HepG2 (cell line): ENCODE data around the gene UXS1. TPM values are rescaled to one million over a fixed set of nuclear protein-coding genes. Genes with fewer than 3 reads are reported as not detected.

Experiments used
- EHMT2 ChIP-seq: fragments of 200-600 bp; sonication (generic); IDR thresholded peaks from 2 replicates; pipeline ENCODE4 v1.7.0; 2017; ENCODE audit warnings: antibody characterized with exemption, low read depth, low read length, borderline replicate concordance
- ERF ChIP-seq: IDR thresholded peaks from 2 replicates; pipeline ENCODE4 v1.6.1; 2018; ENCODE audit warnings: missing biosample characterization, missing genetic modification reagents
- FOXK1 ChIP-seq: sonication (generic); formaldehyde crosslinking; IDR thresholded peaks from 2 replicates; pipeline ENCODE4 v1.4.0; 2020; ENCODE audit warnings: low read depth, missing genetic modification reagents, borderline replicate concordance
- GATAD2A ChIP-seq: IDR thresholded peaks from 2 replicates; pipeline ENCODE4 v1.6.1; 2016
- KLF16 ChIP-seq, 2 experiments: sonication (generic) in 1 of 2; formaldehyde crosslinking in 1 of 2; IDR thresholded peaks; 2 replicates each; pipeline versions ENCODE4 v1.6.1 to v1.8.0; 2016 to 2023; ENCODE audit warnings: missing genetic modification reagents in 2 of 2, missing compliant biosample characterization in 1 of 2
- KLF6 ChIP-seq: IDR thresholded peaks from 2 replicates; pipeline ENCODE4 v1.8.0; 2016; ENCODE audit warnings: missing biosample characterization, missing genetic modification reagents
- NBN ChIP-seq: fragments of 450-650 bp; conservative IDR thresholded peaks from 2 replicates; pipeline ENCODE4 v1.6.1; 2017
- PRPF4 ChIP-seq: fragments of 200-400 bp; formaldehyde crosslinking; IDR thresholded peaks from 2 replicates; pipeline ENCODE4 v1.6.1; 2016; ENCODE audit warnings: low read length, low read depth; ENCODE audit not compliant: poor library complexity, severe bottlenecking
- ZNF138 ChIP-seq: sonication (generic); formaldehyde crosslinking; IDR thresholded peaks from 2 replicates; pipeline ENCODE4 v1.5.0; 2020; ENCODE audit warnings: mild to moderate bottlenecking, low read depth, missing genetic modification reagents
- ZNF232 ChIP-seq: sonication (generic); formaldehyde crosslinking; IDR thresholded peaks from 2 replicates; pipeline ENCODE4 v1.4.0; 2020; ENCODE audit warnings: missing genetic modification reagents, borderline replicate concordance
- ZNF367 ChIP-seq: sonication (generic); formaldehyde crosslinking; IDR thresholded peaks from 2 replicates; pipeline ENCODE4 v1.4.0; 2020; ENCODE audit warnings: missing genetic modification reagents, borderline replicate concordance
- ZNF562 ChIP-seq: sonication (generic); formaldehyde crosslinking; IDR thresholded peaks from 2 replicates; pipeline ENCODE4 v1.8.0; 2022; ENCODE audit warnings: missing genetic modification reagents, borderline replicate concordance
- ZNF703 ChIP-seq: sonication (generic); formaldehyde crosslinking; IDR thresholded peaks from 2 replicates; pipeline ENCODE4 v1.5.1; 2020; ENCODE audit warnings: missing genetic modification reagents, mild to moderate bottlenecking, moderate library complexity, borderline replicate concordance
- ZNF761 ChIP-seq: sonication (generic); formaldehyde crosslinking; conservative IDR thresholded peaks from 2 replicates; pipeline ENCODE4 v1.4.0; 2020; ENCODE audit warnings: mild to moderate bottlenecking, missing genetic modification reagents
- ZSCAN21 ChIP-seq: sonication (generic); formaldehyde crosslinking; IDR thresholded peaks from 2 replicates; pipeline ENCODE4 v1.8.0; 2022; ENCODE audit warnings: mild to moderate bottlenecking, missing genetic modification reagents, moderate library complexity, borderline replicate concordance
- polyA plus RNA-seq, 8 experiments: library from polyadenylated mRNA; depleted of rRNA in 3 of 8; stranded (reverse) in 7 of 8; unstranded in 1 of 8; fragments of >200 nt; fragmentation: Illumina TruSeq in 4 of 8; extraction: Trizol in 4 of 8; gene quantifications; 2 replicates each; pipeline versions ENCODE4 v1.2.1 to v1.2.3, GENCODE V29; 2011 to 2016; ENCODE audit warnings: low read depth in 4 of 8, missing spikeins in 1 of 8, mixed read lengths in 1 of 8; ENCODE audit not compliant: insufficient read depth in 1 of 8
- total RNA-seq, 5 experiments: library from RNA; depleted of rRNA; stranded (reverse); fragments of >200 nt; fragmentation: Illumina TruSeq; extraction: Trizol; gene quantifications; 2 replicates each; pipeline ENCODE4 v1.2.3, GENCODE V29; 2016; ENCODE audit warnings: low read depth in 1 of 5
- TF ChIP-seq, protein P1 (sequence below): sonication (generic); formaldehyde crosslinking; IDR thresholded peaks from 2 replicates; pipeline ENCODE4 v1.4.0; 2020; ENCODE audit warnings: missing genetic modification reagents
- TF ChIP-seq, protein P2 (sequence below): sonication (generic); formaldehyde crosslinking; IDR thresholded peaks from 2 replicates; pipeline ENCODE4 v1.4.0; 2020; ENCODE audit warnings: missing genetic modification reagents, borderline replicate concordance
- TF ChIP-seq, protein P3 (sequence below): sonication (generic); formaldehyde crosslinking; IDR thresholded peaks from 2 replicates; pipeline ENCODE4; 2020; ENCODE audit warnings: missing genetic modification reagents, mild to moderate bottlenecking, borderline replicate concordance

The UXS1 gene
- total and polyA plus RNA-seq, 2 of the 13 experiments (the other 11 are each of a cell fraction or from before 2014, with no cell fraction given) = 53.3 to 110 TPM

DNA sequence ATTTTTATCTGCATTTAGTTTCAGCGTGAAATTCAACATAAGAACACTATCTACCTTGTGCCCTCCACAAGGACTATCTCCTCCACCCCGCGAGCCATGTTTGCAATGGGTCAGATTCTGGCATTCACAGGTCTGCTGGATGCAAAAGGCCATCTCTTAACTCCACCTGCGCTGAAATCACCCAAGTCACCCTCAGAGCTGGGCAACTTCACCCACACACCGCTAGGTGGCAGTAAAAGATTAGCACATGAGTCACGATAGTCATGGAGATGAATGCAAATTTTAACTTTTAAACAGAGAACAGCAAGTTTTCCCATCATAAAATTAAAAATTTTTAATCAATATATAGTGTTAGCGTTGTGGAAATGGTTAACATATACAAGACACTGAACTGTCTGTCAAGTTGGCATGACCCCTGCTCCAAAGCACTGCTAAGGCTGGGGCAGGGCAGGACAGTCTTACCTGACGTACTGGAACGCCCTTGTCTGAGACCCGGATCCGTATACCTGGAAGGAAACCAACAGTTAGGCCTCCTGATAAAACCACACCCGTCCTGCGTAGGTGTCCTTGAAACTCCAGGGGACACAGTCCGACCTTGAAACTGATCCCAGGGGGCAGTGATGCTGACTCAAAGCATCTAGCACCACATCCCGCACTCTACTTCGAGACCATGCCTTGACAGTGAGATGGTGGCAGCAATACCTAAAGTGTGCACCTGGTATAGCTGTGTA is 89.6 kb downstream of the UXS1 start (continued):
- no peak for TF ChIP-seq ZSCAN21
- TF ChIP-seq ZNF232 = no peak
- TF ChIP-seq PRPF4 = no peak
- no peak for TF ChIP-seq ZNF761 (CRISPR knock-in tag)
- TF ChIP-seq ZNF367 = no peak
- TF ChIP-seq KLF16 (CRISPR knock-in tag; IDR thresholded peaks at IDR 0.05) = no peak
- no peak for TF ChIP-seq ZNF562
- no peak for TF ChIP-seq KLF6
- TF ChIP-seq, protein P1, sequence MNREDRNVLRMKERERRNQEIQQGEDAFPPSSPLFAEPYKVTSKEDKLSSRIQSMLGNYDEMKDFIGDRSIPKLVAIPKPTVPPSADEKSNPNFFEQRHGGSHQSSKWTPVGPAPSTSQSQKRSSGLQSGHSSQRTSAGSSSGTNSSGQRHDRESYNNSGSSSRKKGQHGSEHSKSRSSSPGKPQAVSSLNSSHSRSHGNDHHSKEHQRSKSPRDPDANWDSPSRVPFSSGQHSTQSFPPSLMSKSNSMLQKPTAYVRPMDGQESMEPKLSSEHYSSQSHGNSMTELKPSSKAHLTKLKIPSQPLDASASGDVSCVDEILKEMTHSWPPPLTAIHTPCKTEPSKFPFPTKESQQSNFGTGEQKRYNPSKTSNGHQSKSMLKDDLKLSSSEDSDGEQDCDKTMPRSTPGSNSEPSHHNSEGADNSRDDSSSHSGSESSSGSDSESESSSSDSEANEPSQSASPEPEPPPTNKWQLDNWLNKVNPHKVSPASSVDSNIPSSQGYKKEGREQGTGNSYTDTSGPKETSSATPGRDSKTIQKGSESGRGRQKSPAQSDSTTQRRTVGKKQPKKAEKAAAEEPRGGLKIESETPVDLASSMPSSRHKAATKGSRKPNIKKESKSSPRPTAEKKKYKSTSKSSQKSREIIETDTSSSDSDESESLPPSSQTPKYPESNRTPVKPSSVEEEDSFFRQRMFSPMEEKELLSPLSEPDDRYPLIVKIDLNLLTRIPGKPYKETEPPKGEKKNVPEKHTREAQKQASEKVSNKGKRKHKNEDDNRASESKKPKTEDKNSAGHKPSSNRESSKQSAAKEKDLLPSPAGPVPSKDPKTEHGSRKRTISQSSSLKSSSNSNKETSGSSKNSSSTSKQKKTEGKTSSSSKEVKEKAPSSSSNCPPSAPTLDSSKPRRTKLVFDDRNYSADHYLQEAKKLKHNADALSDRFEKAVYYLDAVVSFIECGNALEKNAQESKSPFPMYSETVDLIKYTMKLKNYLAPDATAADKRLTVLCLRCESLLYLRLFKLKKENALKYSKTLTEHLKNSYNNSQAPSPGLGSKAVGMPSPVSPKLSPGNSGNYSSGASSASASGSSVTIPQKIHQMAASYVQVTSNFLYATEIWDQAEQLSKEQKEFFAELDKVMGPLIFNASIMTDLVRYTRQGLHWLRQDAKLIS (CRISPR knock-in tag) = no peak
- TF ChIP-seq, protein P2, sequence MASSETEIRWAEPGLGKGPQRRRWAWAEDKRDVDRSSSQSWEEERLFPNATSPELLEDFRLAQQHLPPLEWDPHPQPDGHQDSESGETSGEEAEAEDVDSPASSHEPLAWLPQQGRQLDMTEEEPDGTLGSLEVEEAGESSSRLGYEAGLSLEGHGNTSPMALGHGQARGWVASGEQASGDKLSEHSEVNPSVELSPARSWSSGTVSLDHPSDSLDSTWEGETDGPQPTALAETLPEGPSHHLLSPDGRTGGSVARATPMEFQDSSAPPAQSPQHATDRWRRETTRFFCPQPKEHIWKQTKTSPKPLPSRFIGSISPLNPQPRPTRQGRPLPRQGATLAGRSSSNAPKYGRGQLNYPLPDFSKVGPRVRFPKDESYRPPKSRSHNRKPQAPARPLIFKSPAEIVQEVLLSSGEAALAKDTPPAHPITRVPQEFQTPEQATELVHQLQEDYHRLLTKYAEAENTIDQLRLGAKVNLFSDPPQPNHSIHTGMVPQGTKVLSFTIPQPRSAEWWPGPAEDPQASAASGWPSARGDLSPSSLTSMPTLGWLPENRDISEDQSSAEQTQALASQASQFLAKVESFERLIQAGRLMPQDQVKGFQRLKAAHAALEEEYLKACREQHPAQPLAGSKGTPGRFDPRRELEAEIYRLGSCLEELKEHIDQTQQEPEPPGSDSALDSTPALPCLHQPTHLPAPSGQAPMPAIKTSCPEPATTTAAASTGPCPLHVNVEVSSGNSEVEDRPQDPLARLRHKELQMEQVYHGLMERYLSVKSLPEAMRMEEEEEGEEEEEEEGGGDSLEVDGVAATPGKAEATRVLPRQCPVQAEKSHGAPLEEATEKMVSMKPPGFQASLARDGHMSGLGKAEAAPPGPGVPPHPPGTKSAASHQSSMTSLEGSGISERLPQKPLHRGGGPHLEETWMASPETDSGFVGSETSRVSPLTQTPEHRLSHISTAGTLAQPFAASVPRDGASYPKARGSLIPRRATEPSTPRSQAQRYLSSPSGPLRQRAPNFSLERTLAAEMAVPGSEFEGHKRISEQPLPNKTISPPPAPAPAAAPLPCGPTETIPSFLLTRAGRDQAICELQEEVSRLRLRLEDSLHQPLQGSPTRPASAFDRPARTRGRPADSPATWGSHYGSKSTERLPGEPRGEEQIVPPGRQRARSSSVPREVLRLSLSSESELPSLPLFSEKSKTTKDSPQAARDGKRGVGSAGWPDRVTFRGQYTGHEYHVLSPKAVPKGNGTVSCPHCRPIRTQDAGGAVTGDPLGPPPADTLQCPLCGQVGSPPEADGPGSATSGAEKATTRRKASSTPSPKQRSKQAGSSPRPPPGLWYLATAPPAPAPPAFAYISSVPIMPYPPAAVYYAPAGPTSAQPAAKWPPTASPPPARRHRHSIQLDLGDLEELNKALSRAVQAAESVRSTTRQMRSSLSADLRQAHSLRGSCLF (CRISPR knock-in tag) = no peak
- TF ChIP-seq, protein P3, sequence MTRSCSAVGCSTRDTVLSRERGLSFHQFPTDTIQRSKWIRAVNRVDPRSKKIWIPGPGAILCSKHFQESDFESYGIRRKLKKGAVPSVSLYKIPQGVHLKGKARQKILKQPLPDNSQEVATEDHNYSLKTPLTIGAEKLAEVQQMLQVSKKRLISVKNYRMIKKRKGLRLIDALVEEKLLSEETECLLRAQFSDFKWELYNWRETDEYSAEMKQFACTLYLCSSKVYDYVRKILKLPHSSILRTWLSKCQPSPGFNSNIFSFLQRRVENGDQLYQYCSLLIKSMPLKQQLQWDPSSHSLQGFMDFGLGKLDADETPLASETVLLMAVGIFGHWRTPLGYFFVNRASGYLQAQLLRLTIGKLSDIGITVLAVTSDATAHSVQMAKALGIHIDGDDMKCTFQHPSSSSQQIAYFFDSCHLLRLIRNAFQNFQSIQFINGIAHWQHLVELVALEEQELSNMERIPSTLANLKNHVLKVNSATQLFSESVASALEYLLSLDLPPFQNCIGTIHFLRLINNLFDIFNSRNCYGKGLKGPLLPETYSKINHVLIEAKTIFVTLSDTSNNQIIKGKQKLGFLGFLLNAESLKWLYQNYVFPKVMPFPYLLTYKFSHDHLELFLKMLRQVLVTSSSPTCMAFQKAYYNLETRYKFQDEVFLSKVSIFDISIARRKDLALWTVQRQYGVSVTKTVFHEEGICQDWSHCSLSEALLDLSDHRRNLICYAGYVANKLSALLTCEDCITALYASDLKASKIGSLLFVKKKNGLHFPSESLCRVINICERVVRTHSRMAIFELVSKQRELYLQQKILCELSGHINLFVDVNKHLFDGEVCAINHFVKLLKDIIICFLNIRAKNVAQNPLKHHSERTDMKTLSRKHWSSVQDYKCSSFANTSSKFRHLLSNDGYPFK (CRISPR knock-in tag) = no peak
- no peak for TF ChIP-seq EHMT2
- TF ChIP-seq ZNF703 (CRISPR knock-in tag) = no peak
- 0 out of 2 replicates have a peak, but pooled peaks have one; percentile 33 for TF ChIP-seq ERF (CRISPR knock-in tag)
- TF ChIP-seq ZNF138 (CRISPR knock-in tag) = no peak
- TF ChIP-seq NBN = no peak
- no peak for TF ChIP-seq FOXK1
- TF ChIP-seq GATAD2A (CRISPR knock-in tag) = 0 out of 2 replicates have a peak, but pooled peaks have one; percentile 34
